GM12865 (cell line): ENCODE measurements around the gene SLAMF1.
A peak's percentile ranks its signal among the peaks of the same experiment; 100 is the strongest.

Experiments used
- DNase-seq: peaks from one replicate; pipeline ENCODE4 v3.0.0; 2010; ENCODE audit warnings: low read depth
- H3K4me3 ChIP-seq: 2 replicates; pipeline ENCODE4 v1.5.1; 2011; ENCODE audit warnings: mild to moderate bottlenecking, low read depth, low read length, control low read depth
- CTCF ChIP-seq: IDR thresholded peaks from 2 replicates; pipeline ENCODE4 v1.5.1; 2011; ENCODE audit warnings: low read length, control low read depth, low read depth, inconsistent platforms; ENCODE audit not compliant: insufficient read depth; ENCODE audit errors: missing control alignments

SLAMF1 gene

DNA sequence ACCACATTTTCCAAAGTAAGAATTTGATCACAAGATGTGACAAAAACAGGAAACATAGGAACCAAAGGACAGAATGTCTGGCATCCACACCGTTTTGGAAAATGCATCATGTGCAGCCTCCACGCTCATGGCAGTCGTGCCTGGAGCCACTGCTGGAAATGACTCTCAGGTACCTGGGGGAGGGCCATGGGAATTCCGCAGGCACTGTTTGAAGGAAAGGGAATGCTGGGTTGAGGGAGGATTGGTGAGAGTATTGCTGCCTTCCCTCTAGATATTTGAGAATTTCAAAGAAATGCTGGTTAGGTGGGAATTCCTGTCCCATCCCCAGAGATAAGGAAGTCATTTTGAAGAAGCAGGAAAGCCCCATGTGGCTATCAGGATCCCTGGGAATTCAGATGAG lies 10.8 kb downstream of the SLAMF1 start:
- no peak for TF ChIP-seq CTCF
- DNase-seq, result peak; percentile 15
- H3K4me3 ChIP-seq, result no peak overlapping the region

DNA sequence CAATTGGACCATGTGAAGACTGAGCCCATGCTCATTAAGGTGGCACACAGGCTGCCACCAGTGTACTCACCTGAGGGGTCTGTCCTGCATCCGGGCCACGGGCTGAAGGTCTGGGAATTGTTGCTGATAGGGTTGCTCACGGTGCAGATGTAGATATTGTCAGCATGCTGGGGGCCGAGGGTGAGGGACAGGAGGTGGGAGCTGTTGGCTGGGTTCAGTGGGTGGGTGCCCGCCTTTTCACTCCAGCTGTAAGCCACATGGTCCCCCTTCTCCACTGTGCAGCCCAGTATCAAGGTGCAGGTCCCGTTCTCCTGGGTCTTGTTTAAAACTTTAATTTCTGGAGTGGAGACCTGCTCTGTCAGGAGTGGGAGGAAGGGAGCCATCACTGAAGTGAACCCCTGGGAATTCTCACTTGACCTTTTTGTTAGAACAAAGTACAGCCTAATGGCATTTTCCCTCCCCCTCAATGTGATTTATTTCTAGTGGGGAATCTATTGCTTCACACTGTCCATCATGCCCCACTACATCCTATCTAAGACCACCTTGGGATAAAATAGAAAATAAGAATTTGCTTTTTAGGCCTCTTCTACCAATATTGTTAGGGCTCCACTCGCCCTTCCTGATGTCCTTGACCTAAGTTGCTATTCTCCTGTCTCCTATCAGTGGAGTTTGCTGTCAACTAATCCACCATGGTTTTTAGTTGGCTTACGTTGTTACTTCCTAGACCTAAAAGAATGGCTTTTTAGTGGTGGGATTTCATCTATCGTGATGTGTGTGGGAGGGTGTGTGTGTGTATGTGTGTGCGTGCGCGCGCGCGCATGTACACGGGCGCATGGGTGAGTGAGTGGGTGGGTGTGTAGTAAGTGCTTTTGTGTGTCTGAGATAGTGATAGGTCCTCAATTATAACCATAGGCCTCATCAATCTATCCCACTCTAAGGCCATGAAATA lies 12.0 kb downstream of the SLAMF1 start:
- H3K4me3 ChIP-seq, result no peak overlapping the region
- peak; percentile 61 for DNase-seq
- TF ChIP-seq CTCF, result no peak

DNA sequence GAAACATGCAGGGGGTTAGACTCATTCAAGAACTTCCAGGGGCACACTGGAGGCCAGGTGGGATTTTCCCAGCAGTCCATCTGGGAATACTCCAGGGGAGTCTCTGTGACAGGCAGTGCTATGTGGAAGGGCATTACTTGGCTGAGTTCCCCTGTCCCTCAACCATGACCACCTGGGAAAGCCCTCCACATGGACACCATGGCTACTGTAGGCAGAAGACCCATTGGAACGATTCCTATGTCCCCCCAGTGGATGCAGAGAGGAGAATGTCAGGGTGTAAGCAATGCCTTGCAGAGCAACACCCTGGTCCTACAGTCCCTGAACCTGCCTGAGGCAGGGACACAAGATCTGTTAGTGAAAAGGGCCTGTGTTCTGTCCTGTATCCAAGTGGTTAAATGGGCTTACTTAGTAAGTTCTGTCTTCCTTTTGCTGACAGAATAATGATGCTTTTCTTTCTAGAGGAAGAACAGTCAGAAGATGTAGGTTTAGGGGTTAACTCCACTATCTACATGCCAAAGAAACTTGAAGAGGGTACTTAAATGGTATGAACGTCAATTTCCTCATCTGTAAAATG lies 13.4 kb downstream of the SLAMF1 start:
- no peak overlapping the region for H3K4me3 ChIP-seq
- DNase-seq, result peak; percentile 45
- no peak for TF ChIP-seq CTCF

GRCh38 chr1:160631983-160632625 lies 14.7 kb downstream of the SLAMF1 start:
- no peak overlapping the region for H3K4me3 ChIP-seq
- peak; percentile 50 for DNase-seq
- TF ChIP-seq CTCF, result no peak

DNA sequence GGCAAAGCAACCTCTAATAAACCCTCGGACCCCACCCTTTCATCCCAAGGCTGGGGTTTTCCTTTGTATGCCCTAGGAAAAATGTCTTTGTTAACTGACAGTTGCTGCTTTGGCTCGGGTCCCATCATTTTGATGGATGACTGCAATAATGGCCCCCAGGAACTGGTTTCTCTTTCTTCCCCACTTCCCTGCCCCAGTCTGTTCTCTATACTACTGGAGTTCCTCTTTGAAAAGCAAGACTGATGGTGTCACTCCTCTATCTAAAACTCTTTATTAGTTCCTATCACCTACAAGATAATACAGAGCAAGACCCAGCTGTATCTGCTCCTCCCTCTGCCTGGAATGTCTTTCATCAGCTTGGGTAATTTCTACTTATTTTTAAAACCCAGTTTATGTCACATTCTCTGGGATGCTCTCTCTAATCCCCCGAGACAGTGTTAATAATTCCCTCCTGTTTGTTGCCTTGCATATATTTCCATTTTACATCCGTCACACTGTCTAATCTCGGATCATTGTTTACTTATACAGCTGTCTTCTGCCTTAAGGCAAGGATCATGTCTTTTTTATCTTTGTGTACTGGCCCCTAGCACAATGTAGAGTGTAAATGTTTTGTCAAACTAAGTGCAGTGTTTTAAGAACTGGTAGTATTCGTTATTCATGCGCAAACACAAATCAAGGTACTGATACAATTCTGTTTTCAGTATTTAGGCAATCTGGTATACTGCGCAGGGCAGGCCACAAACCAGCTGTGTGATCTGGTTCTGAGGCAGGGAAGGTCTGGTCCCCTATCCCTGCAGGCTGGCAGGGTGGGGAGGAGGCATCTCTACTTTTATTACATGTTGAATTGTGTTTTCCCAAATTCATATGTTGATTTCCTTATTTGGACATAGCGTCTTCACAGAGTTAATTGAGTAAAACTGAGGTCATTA lies 16.1 kb downstream of the SLAMF1 start:
- DNase-seq, result peak; percentile 18
- no peak overlapping the region; the same call in 1 of the 2 replicates for H3K4me3 ChIP-seq
- no peak for TF ChIP-seq CTCF
